Lung (tissue), 12 donors: Measurements from ENCODE around the gene TSPAN5. TPM values are rescaled to one million over a fixed set of nuclear protein-coding genes. Genes with fewer than 3 reads are reported as not detected.

Experiments
- ATAC-seq: fragments of 200-7000 bp; cut with Tn5 transposase; one replicate; pipeline ENCODE4 v1.9.1; 2020; ENCODE audit warnings: moderate number of reproducible peaks; ENCODE audit not compliant: insufficient read depth, low FRiP score
- DNase-seq, 3 donors: peaks; one replicate each; pipeline ENCODE4 v3.0.0-alpha.2; 2013 to 2017
- H3K27ac ChIP-seq, 2 donors: one replicate each; pipeline ENCODE4 v1.5.1; 2013; ENCODE audit warnings: mild to moderate bottlenecking in 2 of 2, moderate library complexity in 2 of 2, control low read depth in 1 of 2, inconsistent platforms in 1 of 2, low read depth in 1 of 2, low read length in 1 of 2
- H3K27me3 ChIP-seq, 3 donors: one replicate each; pipeline ENCODE4 v1.5.1; 2013; ENCODE audit warnings: low read length in 2 of 3; ENCODE audit not compliant: control insufficient read depth in 3 of 3, insufficient read depth in 3 of 3
- H3K36me3 ChIP-seq, 4 donors: one replicate each; pipeline ENCODE4 v1.5.1; 2013; ENCODE audit warnings: low read length in 4 of 4, mild to moderate bottlenecking in 1 of 4, moderate library complexity in 1 of 4; ENCODE audit not compliant: control insufficient read depth in 4 of 4, insufficient read depth in 4 of 4
- H3K4me1 ChIP-seq, 5 donors: one replicate each; pipeline ENCODE4 v1.5.1; 2013; ENCODE audit warnings: low read length in 5 of 5, mild to moderate bottlenecking in 2 of 5, moderate library complexity in 1 of 5; ENCODE audit not compliant: control insufficient read depth in 5 of 5, insufficient read depth in 5 of 5
- H3K4me3 ChIP-seq: one replicate; pipeline ENCODE4 v1.5.1; 2013; ENCODE audit warnings: mild to moderate bottlenecking, control low read depth, moderate library complexity
- H3K9ac ChIP-seq, 2 donors: one replicate each; pipeline ENCODE4 v1.5.1; 2013; ENCODE audit warnings: low read length in 2 of 2, control low read depth in 1 of 2; ENCODE audit not compliant: insufficient read depth in 1 of 2
- H3K9me3 ChIP-seq, 4 donors: one replicate each; pipeline ENCODE4 v1.5.1; 2013; ENCODE audit warnings: low read length in 3 of 4, mild to moderate bottlenecking in 1 of 4, moderate library complexity in 1 of 4; ENCODE audit not compliant: control insufficient read depth in 4 of 4, insufficient read depth in 3 of 4
- WGBS, 2 donors: extraction: QIAGEN DNeasy Blood & Tissue Kit; methylation state at CpG; one replicate each; pipeline ENCODE4 v1.1.7; 2013; 5-methylcytosine and 5-hydroxymethylcytosine counted together
- polyA plus RNA-seq, 2 donors: library from polyadenylated mRNA; stranded (reverse); fragments of 200-250 nt; gene quantifications; one replicate each; pipeline ENCODE4 v1.2.1, GENCODE V29; 2013
- total RNA-seq, 2 donors: library from RNA; depleted of rRNA in 1 of 2; stranded (reverse); fragments of >200 nt in 1 of 2; gene quantifications; one replicate each; pipeline ENCODE4 v1.2.1, GENCODE V29; 2014 to 2021
- TF ChIP-seq, protein P1 (sequence below): IDR thresholded peaks from 2 replicates; pipeline ENCODE4 v1.5.1; 2012; ENCODE audit warnings: mild to moderate bottlenecking; ENCODE audit errors: control extremely low read depth, extremely low read depth
- donor health status: control.
- donor health status: control.
- donor health status: Bipolar disorder and iron deficiency.
- donor health status: healthy.
- donor health status: DM: yes; HTN: yes; CAD: no.

Gene TSPAN5
- total and polyA plus RNA-seq, 4 donors: 1.8 to 24.5 (median 6.3) TPM

DNA sequence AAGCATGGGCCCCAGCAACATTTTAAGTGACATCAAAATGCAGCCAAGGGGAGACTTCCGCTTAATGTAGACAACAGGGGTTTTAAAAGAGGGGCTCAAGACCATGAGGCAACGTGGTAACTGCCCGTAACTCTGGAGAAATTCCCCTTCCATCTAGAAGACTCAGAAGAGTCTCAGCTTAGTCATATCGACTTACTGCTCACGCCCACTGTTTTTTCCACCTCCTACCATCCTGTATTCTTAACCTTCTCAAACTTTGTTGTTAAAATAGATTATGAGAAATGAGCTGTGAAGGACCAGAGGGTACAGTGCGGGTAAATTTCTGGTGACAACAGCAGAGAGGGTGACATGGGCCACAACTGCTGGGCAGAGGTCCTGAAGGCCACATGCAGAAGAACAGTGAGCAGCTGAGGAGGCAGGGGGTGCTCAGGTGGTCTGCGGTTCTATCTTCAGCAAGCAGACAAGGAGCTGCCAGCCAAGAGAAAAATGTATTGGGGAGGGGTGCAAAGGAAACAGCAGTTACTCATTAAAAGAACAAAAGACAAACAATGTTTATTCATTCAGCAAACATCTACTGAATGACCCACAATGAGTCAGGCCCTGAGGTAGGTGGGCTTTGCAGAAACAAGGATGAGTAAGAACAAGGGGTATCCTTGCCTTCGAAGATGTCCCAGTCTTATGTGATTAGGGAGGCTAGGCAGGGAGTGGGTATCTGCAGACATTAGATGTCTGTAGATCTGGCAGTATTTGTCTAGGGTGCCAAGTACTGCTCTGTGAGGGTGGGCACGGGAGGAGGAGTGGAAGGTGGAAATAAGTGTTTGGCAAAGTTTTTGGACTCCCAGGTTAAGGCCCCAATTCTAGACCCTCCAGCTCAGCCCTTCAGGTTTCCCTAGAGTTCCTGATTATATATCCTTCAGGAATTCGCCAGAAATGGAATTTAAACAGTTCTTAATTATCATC is 175.3 kb downstream of the TSPAN5 start:
- no peak for ATAC-seq
- no peak for DNase-seq
- H3K27ac ChIP-seq: no peak overlapping the region
- peaks cover 0 to 5% (median under 1%) of the 10 kb centered on the region in 4 donors for H3K36me3 ChIP-seq
- 87 to 93% methylated on average over 10 of the region's 10 CpGs for WGBS, 2 donors
- H3K9me3 ChIP-seq: no peaks in the 10 kb centered on the region
- H3K27me3 ChIP-seq: no peaks in the 10 kb centered on the region
- TF ChIP-seq, protein P1, sequence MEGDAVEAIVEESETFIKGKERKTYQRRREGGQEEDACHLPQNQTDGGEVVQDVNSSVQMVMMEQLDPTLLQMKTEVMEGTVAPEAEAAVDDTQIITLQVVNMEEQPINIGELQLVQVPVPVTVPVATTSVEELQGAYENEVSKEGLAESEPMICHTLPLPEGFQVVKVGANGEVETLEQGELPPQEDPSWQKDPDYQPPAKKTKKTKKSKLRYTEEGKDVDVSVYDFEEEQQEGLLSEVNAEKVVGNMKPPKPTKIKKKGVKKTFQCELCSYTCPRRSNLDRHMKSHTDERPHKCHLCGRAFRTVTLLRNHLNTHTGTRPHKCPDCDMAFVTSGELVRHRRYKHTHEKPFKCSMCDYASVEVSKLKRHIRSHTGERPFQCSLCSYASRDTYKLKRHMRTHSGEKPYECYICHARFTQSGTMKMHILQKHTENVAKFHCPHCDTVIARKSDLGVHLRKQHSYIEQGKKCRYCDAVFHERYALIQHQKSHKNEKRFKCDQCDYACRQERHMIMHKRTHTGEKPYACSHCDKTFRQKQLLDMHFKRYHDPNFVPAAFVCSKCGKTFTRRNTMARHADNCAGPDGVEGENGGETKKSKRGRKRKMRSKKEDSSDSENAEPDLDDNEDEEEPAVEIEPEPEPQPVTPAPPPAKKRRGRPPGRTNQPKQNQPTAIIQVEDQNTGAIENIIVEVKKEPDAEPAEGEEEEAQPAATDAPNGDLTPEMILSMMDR: no peak
- H3K9ac ChIP-seq: no peak overlapping the region
- no peak overlapping the region for H3K4me3 ChIP-seq
- H3K4me1 ChIP-seq: peaks cover 0 to 21% (median 0%) of the 10 kb centered on the region in 5 donors

DNA sequence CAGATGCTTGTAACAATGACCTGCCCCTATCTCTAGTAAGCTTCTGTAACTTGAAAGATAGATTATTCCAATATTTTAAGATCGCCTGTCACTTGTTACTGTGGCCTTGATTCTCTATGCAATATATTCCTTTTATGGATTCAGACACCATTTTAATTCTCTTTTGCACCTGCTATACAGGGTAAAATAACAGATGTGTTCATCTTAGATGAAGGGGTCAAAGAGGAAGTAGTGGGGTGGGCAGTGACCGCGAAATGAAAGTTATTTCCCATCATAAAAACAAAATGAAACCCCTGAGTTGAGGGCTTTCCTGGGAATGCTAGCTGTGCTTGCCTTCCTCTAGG is 175.9 kb downstream of the TSPAN5 start:
- DNase-seq (no peak), ATAC-seq (no peak)
- H3K9me3 ChIP-seq: no peaks in the 10 kb centered on the region
- H3K36me3 ChIP-seq: peaks cover 0 to 5% (median under 1%) of the 10 kb centered on the region in 4 donors
- H3K9ac ChIP-seq: no peak overlapping the region
- no peaks in the 10 kb centered on the region for H3K27me3 ChIP-seq
- peaks cover 0 to 21% (median 0%) of the 10 kb centered on the region in 5 donors for H3K4me1 ChIP-seq
- WGBS, 2 donors: 85 to 88% methylated on average over 3 of the region's 3 CpGs
- H3K27ac ChIP-seq: no peak overlapping the region
- H3K4me3 ChIP-seq: no peak overlapping the region
- TF ChIP-seq, protein P1: no peak

DNA sequence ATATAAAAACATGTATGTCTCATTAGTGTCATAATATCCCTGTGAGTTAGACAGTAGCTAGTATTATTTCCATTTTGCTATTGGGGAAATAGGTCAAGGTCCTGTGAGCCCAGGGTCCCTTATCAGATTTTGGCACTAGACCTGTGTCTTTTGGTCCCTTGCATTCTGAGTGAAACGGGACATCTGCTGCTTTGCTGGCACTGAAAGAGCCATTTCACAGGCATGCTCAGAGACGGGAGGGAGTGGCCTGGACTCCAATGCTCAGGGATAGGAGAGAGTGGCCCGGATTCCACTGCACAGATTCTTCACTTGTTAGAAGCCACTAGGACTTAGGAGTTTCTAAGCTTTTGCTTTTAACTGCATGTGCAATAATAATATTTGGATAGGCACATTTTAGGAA is 177.2 kb downstream of the TSPAN5 start:
- Histone ChIP-seq H3K9ac (no peak overlapping the region), H3K4me3 (no peak overlapping the region), H3K27ac (no peak overlapping the region), H3K9me3 (no peaks in the 10 kb centered on the region), H3K36me3 (peaks cover 0 to 6% (median 1%) of the 10 kb centered on the region in 4 donors), H3K4me1 (peaks cover 0 to 21% (median 0%) of the 10 kb centered on the region in 5 donors), H3K27me3 (no peaks in the 10 kb centered on the region)
- DNase-seq (peak; percentile 66 to 84 (median 78)), ATAC-seq (no peak)
- 67 to 78% methylated on average over 3 of the region's 3 CpGs for WGBS, 2 donors
- TF ChIP-seq, protein P1: no peak
